GM18951 (cell line): ENCODE results near the gene PARVB.

Experiments used
- POLR2A ChIP-seq: IDR thresholded peaks from 4 replicates; pipeline ENCODE4 v1.6.1; 2011; ENCODE audit warnings: mild to moderate bottlenecking; ENCODE audit not compliant: insufficient read length, insufficient read depth; ENCODE audit errors: extremely low read depth
- in situ Hi-C: fragments of 300-500 bp; cut with MboI; formaldehyde crosslinking; loops from one replicate; pipeline ENCODE4 v1.12.0; 2022; ENCODE audit warnings: low sequenced_read_pairs, mixed read lengths, inconsistent platforms; ENCODE audit not compliant: unreplicated experiment

Gene PARVB

DNA sequence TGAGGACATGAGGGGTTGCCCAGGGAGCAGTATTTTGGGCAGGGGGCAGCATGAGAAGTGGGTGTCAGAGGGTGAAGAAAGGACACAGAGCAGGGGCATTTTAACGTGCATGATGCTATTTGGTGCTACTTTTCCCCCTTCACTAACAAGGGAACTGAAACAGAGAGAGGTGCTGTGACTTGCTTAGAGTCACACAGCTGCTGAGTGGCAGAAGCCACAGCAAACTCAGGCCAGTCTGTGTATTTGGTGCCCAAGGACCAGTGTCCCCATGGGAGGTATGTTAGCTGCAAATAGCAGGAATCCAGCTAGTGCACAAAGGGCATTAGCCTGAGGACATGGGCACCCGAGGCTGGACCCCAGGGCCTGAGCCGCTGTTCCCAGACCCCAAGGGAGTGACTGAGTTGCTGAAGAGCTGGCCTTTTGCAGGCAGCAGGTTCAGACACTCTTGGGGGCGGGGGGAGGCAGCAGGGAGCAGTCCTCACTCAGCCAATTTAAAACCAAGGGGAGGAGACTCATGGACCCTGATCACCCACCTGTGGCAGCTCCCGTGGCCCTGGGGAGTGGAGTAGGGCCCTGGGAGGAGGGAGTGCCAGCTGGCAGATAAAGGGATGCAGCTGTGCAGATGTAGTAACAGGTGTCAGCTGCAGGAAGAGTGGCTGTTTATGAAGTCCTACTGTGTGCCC lies 171.2 kb downstream of the PARVB start:
- in situ Hi-C loops, result no loop called here
- no peak for TF ChIP-seq POLR2A

DNA sequence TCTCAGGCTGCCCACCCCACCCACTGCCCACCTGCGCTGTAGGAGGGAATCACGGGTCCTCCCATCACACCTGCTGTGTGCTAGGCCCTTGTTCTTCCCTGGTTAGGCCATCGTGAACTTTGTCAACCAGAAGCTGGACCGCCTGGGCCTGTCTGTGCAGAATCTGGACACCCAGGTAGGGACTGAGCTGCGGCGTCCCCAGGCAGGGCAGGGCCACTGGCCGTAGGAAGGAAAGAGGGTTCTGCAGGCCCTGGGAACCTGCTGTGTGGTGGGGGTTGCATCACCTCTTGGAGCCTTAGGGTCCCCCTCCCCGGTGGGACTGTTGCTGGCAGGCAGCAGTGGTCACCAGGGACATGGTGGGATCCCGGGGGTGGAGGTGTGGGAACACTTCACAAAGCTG lies 172.1 kb downstream of the PARVB start:
- in situ Hi-C loops, result no loop called here
- TF ChIP-seq POLR2A, result no peak

DNA sequence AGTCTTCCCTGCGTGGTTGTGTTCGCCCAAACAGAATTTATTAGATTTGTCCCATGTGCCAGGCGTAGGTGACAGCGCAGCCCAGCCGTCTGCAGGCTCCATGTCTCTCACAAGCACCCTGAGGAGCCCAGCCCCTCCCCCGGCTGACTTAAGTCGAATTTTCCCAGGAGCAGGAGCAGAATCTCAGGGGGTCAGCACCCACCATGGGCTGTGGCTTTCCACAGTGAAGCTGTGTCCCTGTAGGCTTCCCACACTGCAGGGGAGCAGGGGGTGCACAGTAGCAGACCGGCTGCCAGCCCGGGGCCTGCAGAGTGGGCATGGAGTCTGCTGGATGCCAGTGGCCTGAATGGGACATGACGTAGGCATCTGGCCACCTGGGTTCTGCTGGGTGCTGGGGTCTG lies 172.6 kb downstream of the PARVB start:
- TF ChIP-seq POLR2A, result no peak
- in situ Hi-C loops, result no loop called here

DNA sequence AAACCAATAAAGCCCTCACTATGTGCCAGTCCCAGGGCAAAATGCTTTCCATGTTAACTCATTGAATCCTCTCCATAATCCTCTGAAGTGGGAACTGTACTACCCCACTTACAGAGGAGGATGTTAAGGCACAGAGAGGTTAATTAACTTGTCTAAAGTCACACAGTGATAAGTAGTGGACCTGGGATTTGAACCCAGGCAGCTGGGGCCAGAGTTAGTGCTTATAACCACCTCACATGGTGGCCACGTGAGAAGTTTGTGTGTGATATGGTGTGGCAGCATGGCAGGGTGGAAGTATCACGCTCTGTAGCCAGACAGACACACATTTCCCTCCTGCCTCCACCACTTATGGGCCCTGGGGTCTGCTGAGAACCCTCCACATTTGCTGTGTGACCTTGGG lies 173.2 kb downstream of the PARVB start:
- in situ Hi-C loops, result no loop called here
- TF ChIP-seq POLR2A, result no peak

DNA sequence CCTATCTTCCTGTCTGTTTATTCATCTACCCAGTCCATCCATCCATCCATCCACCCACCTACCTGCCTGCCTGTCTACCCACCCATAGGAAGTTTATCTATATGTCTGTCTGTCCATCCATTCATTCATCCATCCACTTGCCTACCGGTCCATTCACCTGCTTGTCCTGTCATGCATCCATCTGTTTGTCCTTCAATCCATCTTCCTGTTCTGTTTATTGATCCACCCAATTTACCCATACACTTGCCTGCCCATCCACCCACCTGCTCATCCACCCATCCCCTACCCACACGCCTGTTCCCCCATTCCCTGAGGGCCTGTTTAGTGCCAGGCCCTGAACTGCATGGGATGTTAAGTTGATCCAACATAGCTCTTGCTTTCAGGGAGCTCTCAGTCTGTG lies 175.1 kb downstream of the PARVB start:
- in situ Hi-C loops, result no loop called here
- TF ChIP-seq POLR2A, result no peak

DNA sequence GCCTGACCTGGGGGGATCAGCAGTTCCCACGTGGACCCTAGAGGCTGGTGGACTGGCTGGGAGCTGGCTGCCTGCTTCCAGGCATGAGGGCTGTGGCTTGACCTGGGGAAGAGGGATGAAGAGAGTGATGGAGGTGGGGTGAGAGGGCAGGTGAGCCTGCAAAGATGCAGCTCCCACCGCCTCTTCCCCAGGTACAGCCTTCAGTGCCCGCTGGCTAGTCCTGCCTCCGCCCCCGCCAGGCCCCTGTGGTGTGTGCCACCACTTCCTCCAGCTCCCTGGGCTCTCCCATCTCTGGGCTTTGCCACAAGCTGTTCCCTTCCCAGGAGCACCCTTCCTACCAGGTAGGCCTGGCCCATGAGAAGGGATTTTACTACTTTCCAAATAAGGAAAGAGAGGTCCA lies 175.8 kb downstream of the PARVB start:
- TF ChIP-seq POLR2A, result no peak
- in situ Hi-C loops, result no loop called here

DNA sequence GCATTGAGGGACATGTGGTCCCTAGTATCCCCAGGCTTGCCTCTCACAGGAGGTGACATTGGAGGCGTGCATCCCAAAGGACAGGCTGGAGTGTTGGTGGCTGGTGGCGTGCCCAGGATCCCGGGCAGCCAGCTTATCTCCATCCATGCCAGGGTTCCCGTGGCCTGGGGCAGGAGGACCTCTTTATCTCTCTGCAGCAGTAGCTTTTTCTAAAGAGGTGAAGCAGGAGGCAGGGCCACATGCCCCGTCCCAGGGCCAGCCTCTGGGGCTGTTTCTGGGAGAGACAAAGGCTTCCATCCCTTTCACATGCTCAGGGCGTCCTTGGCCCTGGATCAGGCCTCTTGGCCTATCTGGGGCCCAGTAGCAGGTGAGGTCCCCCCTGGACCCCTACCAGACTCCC lies 176.3 kb downstream of the PARVB start:
- in situ Hi-C loops, result no loop called here
- no peak for TF ChIP-seq POLR2A

DNA sequence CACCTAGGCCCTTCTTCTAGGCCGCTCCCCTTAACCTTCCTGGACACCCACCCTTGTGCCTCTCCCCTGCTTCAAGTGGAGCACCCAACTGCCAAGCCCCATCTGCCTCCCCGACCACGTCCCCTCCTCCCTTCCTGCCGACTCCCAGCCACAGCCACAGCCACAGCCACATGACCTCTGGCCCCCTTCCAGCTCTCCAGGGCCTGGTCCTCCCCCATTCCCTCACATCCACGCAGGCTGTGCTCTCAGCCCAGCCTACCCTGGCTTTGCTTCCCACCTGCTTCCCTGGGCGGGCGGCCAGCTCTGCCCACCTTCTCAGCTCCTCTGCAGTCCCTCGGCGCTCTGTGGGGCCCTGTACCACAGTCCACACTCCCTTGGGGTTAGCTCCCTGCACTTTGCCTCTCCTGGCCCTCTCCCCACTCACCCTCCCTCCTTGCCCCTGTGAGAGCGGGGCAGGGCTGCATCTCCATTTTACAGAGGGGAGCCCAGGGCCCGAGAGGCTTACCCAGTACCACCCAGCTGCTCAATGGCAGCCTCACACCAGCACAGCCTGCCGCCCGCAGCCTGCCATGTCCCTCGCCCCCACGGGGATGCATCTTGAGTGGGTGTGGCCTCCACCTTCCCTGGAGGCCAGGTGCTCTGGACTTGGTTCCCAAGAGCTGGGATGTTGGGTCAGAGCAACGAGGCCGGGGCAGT lies 176.9 kb downstream of the PARVB start:
- no peak for TF ChIP-seq POLR2A
- in situ Hi-C loops, result no loop called here

DNA sequence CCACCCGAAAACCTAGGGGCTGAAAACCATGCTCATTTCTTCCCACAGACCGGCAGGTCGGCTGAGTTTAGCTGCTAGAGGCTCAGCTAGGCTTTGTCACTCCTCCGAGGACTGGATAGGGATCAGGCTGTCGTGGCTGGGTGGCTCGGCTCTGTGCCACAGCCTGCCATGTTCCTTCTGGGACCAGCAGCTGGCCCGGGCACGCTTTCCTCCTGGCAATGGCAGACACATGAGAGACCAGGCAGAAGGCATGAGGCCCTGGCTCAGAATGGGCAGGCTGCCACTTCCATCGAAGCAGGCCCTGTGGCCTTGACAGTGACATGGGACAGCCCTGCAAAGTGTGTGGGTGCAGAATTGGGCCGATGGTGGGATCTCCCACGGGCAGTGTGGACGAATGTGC lies 177.6 kb downstream of the PARVB start:
- in situ Hi-C loops, result no loop called here

DNA sequence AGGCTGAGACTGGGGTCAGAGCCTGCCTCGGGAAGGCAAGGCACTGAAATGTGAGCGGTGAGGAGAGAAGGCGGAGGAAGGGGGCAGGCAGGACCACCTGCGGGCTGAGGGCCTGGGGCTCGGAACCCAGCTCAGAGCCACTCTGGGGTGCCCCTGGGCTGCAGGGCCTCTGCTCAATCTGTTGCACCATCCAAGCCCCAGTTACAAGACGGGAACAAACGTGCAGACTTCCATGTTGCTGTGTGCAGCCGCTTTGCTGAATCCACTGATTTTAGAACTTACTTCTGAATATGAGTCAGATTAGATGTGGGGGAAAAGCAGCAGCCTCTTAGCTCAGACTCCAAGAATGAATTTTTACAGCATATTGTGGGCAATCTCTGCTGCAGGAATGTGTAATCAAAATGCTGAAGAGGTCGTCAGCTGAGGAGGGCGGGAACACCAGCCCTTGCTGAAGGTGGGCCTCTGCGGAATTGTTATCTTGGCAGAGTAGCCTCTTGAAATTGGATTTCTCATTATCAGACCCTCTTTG lies 178.2 kb downstream of the PARVB start:
- in situ Hi-C loops, result no loop called here

More for the DNA sequence above, 177.6 kb downstream of the PARVB start:
- no peak for TF ChIP-seq POLR2A

DNA sequence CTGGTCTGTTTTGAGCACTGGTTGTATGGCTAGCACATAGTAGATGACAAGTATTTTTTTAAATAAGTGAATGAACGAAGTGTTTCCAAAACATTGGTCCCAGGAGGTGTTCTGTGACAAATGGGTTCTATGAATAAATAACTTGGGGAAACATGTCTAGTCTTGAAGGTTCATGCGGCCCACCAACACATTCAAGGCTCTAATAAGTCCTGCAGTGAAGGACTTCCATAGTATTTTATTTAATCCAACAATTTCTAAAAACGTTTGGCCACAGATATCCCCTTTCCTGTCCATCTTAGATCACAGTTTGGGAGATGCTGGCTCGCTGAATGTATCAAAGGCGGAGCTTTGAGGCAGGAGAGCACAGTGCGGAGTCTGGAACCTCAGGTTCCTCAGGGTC lies 179.1 kb downstream of the PARVB start:
- TF ChIP-seq POLR2A, result no peak
- in situ Hi-C loops, result no loop called here

More for the DNA sequence above, 178.2 kb downstream of the PARVB start:
- no peak for TF ChIP-seq POLR2A

DNA sequence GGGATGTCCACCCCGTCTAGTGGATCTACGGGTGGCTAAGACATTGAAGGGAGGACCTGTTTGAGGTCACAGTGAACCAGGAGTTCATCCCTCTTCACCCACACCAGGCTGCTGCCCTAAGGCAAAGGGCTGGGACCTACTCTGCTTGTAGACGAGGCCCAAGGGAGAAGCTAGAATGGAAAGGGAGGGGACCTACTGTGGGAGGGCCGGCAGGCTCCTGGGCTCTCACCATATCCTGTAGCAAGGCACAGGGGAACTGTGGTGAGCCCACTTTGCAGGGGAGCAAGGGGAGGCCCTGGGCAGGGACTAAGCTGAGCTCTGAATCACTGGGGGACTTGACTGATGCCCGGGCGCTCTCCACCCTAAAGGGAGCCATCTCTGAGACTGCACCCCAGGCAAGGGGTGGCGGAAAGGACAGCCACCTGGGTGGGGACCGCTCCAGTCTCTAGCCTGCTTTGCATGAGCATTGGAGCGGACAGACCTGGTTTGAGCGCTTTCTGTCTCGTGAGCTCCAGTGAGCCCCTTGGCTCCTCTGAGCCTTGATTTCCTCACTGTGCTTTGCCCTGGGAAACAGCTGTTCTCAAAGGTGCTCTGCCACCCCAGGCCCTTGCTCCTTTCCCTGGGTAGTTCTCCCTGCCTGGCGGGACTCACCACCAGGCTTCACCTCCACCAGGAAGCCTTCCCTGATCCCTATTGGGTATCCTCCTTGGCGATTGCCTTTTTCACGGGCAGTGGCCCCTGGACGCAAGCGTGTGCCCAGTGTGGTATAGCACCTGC lies 180.8 kb downstream of the PARVB start:
- no peak for TF ChIP-seq POLR2A
- in situ Hi-C loops, result no loop called here

DNA sequence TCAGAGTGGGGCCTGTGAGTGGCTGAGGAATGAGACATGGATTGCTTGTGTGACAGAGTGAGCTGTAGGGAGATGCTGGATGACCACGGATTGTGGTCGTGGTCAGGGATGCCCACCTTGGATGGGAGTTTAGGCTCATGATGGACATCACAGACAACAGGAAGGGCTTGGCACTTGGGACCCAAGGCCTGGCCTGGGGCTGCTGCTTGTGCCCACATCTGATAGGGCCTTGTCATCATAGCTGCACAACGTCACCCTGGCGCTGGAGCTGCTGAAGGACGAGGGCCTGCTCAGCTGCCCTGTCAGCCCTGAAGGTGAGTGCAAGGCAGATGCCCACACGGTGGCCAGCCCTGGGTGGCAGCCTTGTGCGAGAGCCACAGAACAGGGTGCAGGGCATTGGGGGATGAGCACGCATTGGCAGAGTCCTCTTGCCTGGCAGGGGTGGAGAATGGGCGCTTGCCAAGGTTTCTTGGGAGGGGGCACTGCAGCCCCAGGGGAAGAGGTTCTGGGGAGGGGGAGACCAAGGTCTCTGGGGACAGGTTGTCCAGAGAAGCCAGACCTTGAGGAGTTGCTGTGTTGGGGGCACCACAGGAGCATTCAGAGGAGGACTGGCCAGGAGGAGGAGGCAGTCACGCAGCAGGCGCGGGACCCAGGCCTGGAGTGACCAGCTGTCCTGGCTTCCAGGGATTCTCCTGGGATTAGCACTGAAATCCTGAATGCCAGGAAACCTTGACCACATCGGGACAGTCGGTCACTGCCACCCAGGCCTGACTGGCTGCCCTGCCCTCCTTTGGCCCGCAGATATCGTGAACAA lies 181.6 kb downstream of the PARVB start:
- in situ Hi-C loops, result no loop called here

More for the DNA sequence above, 181.6 kb downstream of the PARVB start:
- TF ChIP-seq POLR2A, result no peak
